ENCODE data around the gene ATP1A4. TPM values are rescaled to one million over a fixed set of nuclear protein-coding genes. Genes with fewer than 3 reads are reported as not detected.
A peak's percentile ranks its signal among the peaks of the same experiment; 100 is the strongest.

Gene ATP1A4
- total RNA-seq, 2 experiments from 2014 or later: not detected

- ATAC-seq (peak; percentile 23), DNase-seq (no peak)
- Mint-ChIP-seq H3K27ac (peak overlapping the region; percentile 86), H3K9me3 (ENCODE audit: insufficient read depth) (no peaks in the 10 kb centered on the region), H3K4me1 (ENCODE audit: low read depth) (peaks cover 25% of the 10 kb centered on the region), H3K27me3 (ENCODE audit: low read depth) (peaks cover 2% of the 10 kb centered on the region), H3K4me3 (peak overlapping the region; percentile 84), H3K36me3 (ENCODE audit: low read depth) (peaks cover 11% of the 10 kb centered on the region)
- ChIA-PET CTCF (interaction anchor here (0.7 to 7.0 kb wide), 6 partner anchors 14 to 174 kb away, joined by 3 to 52 read pairs (median 8); partner anchors contain the start of gene CASQ1), POLR2A (no interaction called here)
Observed at GRCh38 chr1:160204526-160205241, 53.3 kb downstream of the ATP1A4 start.

DNA sequence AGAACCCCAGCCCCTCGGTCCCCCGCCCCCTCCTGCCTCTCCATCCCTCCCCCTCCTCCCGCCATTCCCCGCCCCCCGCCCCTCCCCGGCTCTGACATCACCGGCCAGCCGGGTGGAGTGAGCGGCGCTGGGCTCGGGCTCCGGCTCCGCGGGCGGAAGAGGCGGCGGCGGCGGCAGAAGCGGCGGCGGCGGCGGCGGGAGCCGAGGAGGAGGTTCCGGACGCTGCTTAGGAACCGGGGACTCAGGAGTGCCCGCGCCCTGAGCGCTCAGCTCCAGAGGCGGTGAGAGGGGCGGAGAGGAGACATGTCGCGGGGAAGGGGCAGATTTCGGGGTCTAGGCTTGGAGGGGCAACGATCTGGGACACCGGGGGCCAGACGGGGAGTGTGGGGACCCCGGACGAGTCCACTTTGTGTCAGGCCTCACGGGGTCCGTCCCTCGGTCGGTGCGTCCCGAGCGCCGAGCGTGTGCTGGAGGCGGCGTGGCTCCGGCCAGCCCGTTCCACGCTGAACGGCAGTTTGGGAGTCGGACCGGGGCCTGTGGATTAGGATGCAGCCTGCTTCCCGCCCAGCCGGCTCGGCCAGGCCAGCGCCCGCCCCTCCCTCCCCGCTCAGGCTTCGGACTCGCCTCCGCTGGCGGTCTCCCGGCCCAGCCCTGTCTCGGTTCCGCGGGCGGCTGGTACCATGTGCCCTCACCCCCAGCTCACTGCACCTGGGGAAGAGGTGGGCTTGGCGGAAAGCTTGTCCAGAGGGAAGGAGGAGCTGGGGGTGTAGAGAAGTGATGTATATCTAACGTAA lies 54.0 kb downstream of the ATP1A4 start, which contains the start of gene PEA15:
Gene PEA15, plus strand, starts transcription at position 143 of the 794 bp plus-strand sequence. CDS start 6,161 bp downstream, outside the sequence.
- Mint-ChIP-seq H3K27ac (peak within 1 kb of the TSS; percentile 86), H3K9me3 (ENCODE audit: insufficient read depth) (no peaks in the 10 kb centered on the region), H3K4me3 (peak within 1 kb of the TSS; percentile 84), H3K36me3 (ENCODE audit: low read depth) (peaks cover 11% of the 10 kb centered on the region), H3K4me1 (ENCODE audit: low read depth) (peaks cover 26% of the 10 kb centered on the region), H3K27me3 (ENCODE audit: low read depth) (no peaks in the 10 kb centered on the region)
- DNase-seq: peak; percentile 68
- ATAC-seq: peak; percentile 91
- ChIA-PET CTCF (interaction anchor here (1.0 to 7.0 kb wide), 5 partner anchors 14 to 105 kb away, joined by 3 to 52 read pairs (median 9); partner anchors contain the start of gene CASQ1), POLR2A (no interaction called here)

DNA sequence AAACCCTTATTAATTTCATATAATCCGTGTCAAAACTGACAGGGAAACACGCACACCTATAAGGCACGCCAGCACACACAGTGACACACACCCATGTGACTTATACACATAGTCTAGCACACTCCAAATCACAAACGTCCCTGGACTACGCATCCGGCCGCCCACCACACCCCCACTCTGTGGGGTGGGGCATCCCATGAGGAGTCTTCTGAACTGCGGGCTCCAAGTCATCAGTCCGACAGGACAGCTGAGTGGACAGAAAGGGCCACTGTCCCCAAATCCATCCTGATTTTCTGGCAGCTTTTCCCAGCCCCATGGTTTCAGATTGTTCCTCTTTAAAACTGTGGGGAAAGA lies 54.6 kb downstream of the ATP1A4 start:
- no peaks in the 10 kb centered on the region for H3K9me3 Mint-ChIP-seq (ENCODE audit: insufficient read depth)
- H3K4me3 Mint-ChIP-seq: peak overlapping the region; percentile 84
- H3K36me3 Mint-ChIP-seq (ENCODE audit: low read depth): peaks cover 11% of the 10 kb centered on the region
- ChIA-PET CTCF (interaction anchor here (1.0 to 7.0 kb wide), 3 partner anchors 15 to 105 kb away, joined by 3 to 52 read pairs (median 14); partner anchors contain the start of gene CASQ1), POLR2A (no interaction called here)
- ATAC-seq (peak; percentile 57), DNase-seq (peak; percentile 54)
- H3K4me1 Mint-ChIP-seq (ENCODE audit: low read depth): peaks cover 28% of the 10 kb centered on the region
- H3K27me3 Mint-ChIP-seq (ENCODE audit: low read depth): no peaks in the 10 kb centered on the region
- peak overlapping the region; percentile 43 for H3K27ac Mint-ChIP-seq

- no peaks in the 10 kb centered on the region for H3K27me3 Mint-ChIP-seq (ENCODE audit: low read depth)
- DNase-seq (no peak), ATAC-seq (no peak)
- peaks cover 28% of the 10 kb centered on the region for H3K4me1 Mint-ChIP-seq (ENCODE audit: low read depth)
- H3K27ac Mint-ChIP-seq: peak overlapping the region; percentile 64
- H3K4me3 Mint-ChIP-seq: peak overlapping the region; percentile 84
- ChIA-PET CTCF (interaction anchor here (1.0 to 7.0 kb wide), 4 partner anchors 15 to 128 kb away, joined by 3 to 52 read pairs (median 8); partner anchors contain the start of gene CASQ1), POLR2A (no interaction called here)
- peaks cover 11% of the 10 kb centered on the region for H3K36me3 Mint-ChIP-seq (ENCODE audit: low read depth)
- H3K9me3 Mint-ChIP-seq (ENCODE audit: insufficient read depth): no peaks in the 10 kb centered on the region
Observed at GRCh38 chr1:160206421-160207117, 55.2 kb downstream of the ATP1A4 start.

DNA sequence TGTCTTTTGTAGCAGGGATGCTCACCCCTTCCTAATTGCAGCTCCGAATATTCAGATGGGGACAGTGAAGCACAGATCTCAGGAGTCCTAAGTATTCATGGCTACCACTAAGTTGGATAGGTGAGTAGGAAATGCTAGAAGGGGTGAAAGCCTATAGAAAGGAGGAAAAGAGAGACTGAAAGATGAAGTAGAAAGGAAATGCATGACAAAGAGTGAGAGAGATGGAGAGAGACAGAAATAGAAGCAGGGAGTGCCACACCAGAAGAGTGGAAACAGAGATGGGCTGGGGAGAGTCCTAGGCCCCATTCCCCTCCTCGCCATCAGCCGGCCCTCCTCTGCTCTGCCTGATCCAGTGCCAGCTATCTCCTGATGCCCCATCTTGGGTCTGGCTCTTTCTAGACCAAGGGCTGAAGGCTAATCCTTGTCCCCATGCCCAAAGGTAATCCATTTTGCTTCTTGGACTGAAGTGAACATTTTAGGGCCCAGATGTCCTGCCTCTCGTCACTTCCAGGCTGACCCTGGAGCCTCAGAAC lies 55.8 kb downstream of the ATP1A4 start:
- POLR2A ChIA-PET: interaction anchor here (1.6 kb wide), 1 partner anchor 78 kb away, joined by 3 read pairs; the partner anchor contains the start of gene PEX19
- Mint-ChIP-seq H3K4me1 (ENCODE audit: low read depth) (peaks cover 28% of the 10 kb centered on the region), H3K27ac (peak overlapping the region; percentile 28), H3K4me3 (no peak overlapping the region), H3K27me3 (ENCODE audit: low read depth) (no peaks in the 10 kb centered on the region), H3K36me3 (ENCODE audit: low read depth) (peaks cover 12% of the 10 kb centered on the region), H3K9me3 (ENCODE audit: insufficient read depth) (no peaks in the 10 kb centered on the region)
- no peak for DNase-seq
- no peak for ATAC-seq
- CTCF ChIA-PET: interaction anchor here (0.8 to 7.0 kb wide), 5 partner anchors 16 to 128 kb away, joined by 3 to 52 read pairs (median 8); partner anchors contain the start of gene CASQ1

DNA sequence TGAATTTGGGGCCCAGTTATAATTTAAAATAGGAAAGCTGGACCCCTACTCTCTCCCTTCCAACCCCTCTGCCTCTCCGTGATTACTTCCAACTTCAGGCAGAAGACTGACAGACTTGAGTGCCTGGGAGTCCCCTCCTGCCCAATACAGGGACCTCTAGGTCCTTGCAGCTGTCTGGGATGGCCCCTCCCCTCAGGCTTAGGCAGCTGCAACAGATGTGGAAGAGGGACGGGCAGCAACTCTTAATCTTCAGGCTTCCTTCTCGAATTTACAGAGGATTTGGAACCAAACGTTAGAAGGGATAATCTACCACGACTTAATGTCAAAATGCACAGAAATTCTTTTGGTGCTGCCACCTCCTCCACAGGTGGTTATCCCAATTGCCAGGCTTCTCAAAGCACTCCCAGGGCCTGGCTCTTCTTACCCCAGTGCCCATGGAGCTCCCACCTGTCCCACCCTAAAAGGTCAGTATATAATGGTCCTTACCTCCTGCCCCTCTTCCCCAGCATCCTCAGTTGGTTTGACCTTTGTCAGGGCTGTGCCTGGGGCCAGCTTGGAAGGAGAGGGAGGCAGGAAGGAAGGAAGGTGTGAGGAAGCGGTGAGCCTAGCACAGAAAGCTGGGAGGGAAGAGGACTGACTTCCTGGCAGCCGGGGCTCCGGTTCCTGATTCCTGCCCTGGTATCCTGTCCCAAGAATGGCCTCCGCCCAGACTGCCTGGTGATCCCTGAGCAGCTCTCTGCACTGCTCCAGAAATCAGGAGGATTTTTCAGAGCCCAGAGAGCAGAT lies 56.6 kb downstream of the ATP1A4 start:
- Mint-ChIP-seq H3K27me3 (ENCODE audit: low read depth) (no peaks in the 10 kb centered on the region), H3K4me3 (no peak overlapping the region), H3K27ac (no peak overlapping the region), H3K36me3 (ENCODE audit: low read depth) (peaks cover 16% of the 10 kb centered on the region), H3K9me3 (ENCODE audit: insufficient read depth) (no peaks in the 10 kb centered on the region), H3K4me1 (ENCODE audit: low read depth) (peaks cover 28% of the 10 kb centered on the region)
- no peak for DNase-seq
- ChIA-PET POLR2A (interaction anchor here (0.6 to 1.6 kb wide), 4 partner anchors 17 to 860 kb away, joined by 3 to 4 read pairs (median 3); partner anchors contain the start of gene PEX19), CTCF (interaction anchor here (0.8 to 3.7 kb wide), 5 partner anchors 15 to 129 kb away, joined by 3 to 14 read pairs (median 3); no protein-coding TSS in a partner anchor)
- no peak for ATAC-seq

DNA sequence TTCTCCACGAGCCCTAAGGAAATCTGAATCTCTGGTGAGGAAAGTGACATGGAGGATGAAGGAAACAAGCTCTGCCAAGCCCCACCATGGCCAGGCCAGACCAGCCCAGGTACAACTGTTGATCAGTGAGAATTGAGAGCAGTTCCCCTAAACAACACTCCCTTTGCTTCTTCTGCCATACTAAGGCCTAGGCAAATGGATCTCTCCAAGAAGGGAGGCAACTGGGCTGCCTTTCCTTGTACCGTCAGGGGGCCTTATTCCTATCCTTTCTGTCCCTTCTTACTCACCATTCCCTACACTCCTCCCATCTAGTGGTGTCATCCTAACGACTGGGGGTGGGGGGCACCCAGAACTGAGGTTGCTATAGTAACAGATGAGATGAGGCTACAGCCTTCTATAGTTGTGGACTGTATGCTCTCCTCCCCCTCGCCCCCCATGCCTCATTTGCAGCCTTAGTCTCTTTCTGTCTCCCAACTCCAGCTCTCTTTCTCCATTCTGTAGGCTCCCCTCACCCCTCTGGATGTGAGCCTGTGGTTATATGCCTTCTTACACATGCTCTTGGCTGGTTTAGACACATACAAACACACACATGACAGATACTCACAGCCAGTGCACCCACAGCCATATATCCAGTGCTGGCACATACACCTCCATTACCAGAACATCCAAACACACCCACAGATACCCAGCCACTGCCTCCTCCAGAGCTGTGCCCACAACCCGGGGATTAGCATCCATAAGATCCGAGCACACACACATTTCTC lies 57.3 kb downstream of the ATP1A4 start:
- ChIA-PET CTCF (interaction anchor here (1.0 to 3.7 kb wide), 3 partner anchors 16 to 83 kb away, joined by 3 to 14 read pairs (median 8); no protein-coding TSS in a partner anchor), POLR2A (interaction anchor here (0.6 to 1.6 kb wide), 5 partner anchors 11 to 859 kb away, joined by 3 to 5 read pairs (median 3); partner anchors contain the start of gene PEX19)
- Mint-ChIP-seq H3K36me3 (ENCODE audit: low read depth) (peaks cover 19% of the 10 kb centered on the region), H3K4me1 (ENCODE audit: low read depth) (peaks cover 28% of the 10 kb centered on the region), H3K9me3 (ENCODE audit: insufficient read depth) (no peaks in the 10 kb centered on the region), H3K4me3 (no peak overlapping the region), H3K27me3 (ENCODE audit: low read depth) (no peaks in the 10 kb centered on the region), H3K27ac (peak overlapping the region; percentile 13)
- ATAC-seq (no peak), DNase-seq (no peak)

DNA sequence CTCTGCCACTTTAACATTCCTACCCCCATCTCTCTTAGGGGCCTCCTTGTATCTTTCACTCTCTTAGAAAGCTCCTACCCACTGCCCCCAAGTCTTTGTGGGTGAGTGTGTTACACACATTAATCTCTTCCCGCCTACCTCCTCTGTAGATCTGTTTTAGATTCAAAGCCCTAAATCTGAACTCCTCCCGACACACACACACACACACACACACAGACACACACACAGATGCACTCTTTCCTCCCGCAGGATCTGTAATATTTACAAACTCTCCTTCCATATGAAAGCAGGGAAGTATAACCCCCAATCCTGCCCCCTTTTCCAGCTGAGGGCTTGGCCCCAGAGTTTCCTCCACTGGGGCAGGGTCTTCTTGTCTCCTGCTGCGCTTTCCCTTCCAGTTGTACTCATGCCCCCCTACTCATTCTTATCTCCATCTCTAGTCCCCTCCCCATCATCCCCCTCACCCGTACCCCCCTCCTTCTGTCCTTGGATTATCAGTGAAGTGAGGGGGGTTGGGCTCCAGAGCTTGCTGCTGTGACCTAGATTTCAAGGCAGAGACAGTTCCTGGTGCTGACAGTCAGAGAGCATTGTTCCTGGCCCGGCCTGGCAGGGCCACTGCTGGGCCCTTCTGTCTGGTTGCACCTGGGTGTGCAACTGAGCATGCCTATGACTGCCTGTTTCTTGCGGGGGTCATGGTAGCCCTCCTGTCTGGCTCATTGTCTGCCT lies 58.1 kb downstream of the ATP1A4 start:
- Mint-ChIP-seq H3K9me3 (ENCODE audit: insufficient read depth) (no peaks in the 10 kb centered on the region), H3K27ac (peak overlapping the region; percentile 14), H3K36me3 (ENCODE audit: low read depth) (peaks cover 19% of the 10 kb centered on the region), H3K4me3 (no peak overlapping the region), H3K27me3 (ENCODE audit: low read depth) (no peaks in the 10 kb centered on the region), H3K4me1 (ENCODE audit: low read depth) (peaks cover 22% of the 10 kb centered on the region)
- DNase-seq (no peak), ATAC-seq (no peak)
- POLR2A ChIA-PET: interaction anchor here (1.0 to 1.3 kb wide), 2 partner anchors 10 to 16 kb away, joined by 4 to 5 read pairs; no protein-coding TSS in a partner anchor
- CTCF ChIA-PET: interaction anchor here (2.3 to 3.7 kb wide), 2 partner anchors 42 to 82 kb away, joined by 8 to 14 read pairs; no protein-coding TSS in a partner anchor

GRCh38 chr1:160210561-160210960 lies 59.2 kb downstream of the ATP1A4 start:
- H3K36me3 Mint-ChIP-seq (ENCODE audit: low read depth): peaks cover 23% of the 10 kb centered on the region
- DNase-seq (no peak), ATAC-seq (no peak)
- H3K27me3 Mint-ChIP-seq (ENCODE audit: low read depth): no peaks in the 10 kb centered on the region
- ChIA-PET POLR2A (interaction anchor here (0.8 to 0.9 kb wide), 2 partner anchors 52 to 133 kb away, joined by 3 read pairs; partner anchors contain the start of gene DCAF8), CTCF (interaction anchor here (1.4 kb wide), 1 partner anchor 132 kb away, joined by 3 read pairs; no protein-coding TSS in a partner anchor)
- H3K27ac Mint-ChIP-seq: no peak overlapping the region
- H3K4me3 Mint-ChIP-seq: no peak overlapping the region
- H3K4me1 Mint-ChIP-seq (ENCODE audit: low read depth): peaks cover 17% of the 10 kb centered on the region
- no peaks in the 10 kb centered on the region for H3K9me3 Mint-ChIP-seq (ENCODE audit: insufficient read depth)
